DND-41 (cell line): ENCODE measurements around the gene GSN.

Experiments used
- ATAC-seq: fragments of 200-7000 bp; cut with Tn5 transposase; 3 replicates; pipeline ENCODE4 v1.9.1; 2021; ENCODE audit warnings: low read depth; ENCODE audit not compliant: insufficient read depth
- DNase-seq: peaks from one replicate; pipeline ENCODE4 v3.0.0-alpha.2; 2020
- H2AFZ ChIP-seq: 2 replicates; pipeline ENCODE4 v1.6.0; 2012; ENCODE audit warnings: low read depth, low read length
- H3K27ac ChIP-seq: 2 replicates; pipeline ENCODE4 v1.5.1; 2012; ENCODE audit warnings: low read length, inconsistent platforms
- H3K27me3 ChIP-seq: fragments of 200-600 bp; sonication (generic); 2 replicates; pipeline ENCODE4 v1.6.0; 2012; ENCODE audit warnings: low read length, mild to moderate bottlenecking, inconsistent platforms; ENCODE audit not compliant: insufficient read depth, poor library complexity
- H3K36me3 ChIP-seq: 2 replicates; pipeline ENCODE4 v1.5.1; 2012; ENCODE audit warnings: low read length, inconsistent platforms; ENCODE audit not compliant: insufficient read depth
- H3K4me1 ChIP-seq: 2 replicates; pipeline ENCODE4 v1.5.1; 2012; ENCODE audit warnings: mild to moderate bottlenecking, low read length; ENCODE audit not compliant: insufficient read depth
- H3K4me2 ChIP-seq: 2 replicates; pipeline ENCODE4 v1.6.0; 2012; ENCODE audit warnings: mild to moderate bottlenecking, moderate library complexity, low read length, inconsistent platforms; ENCODE audit not compliant: insufficient read depth
- H3K4me3 ChIP-seq, 2 experiments: fragments of 200-600 bp in 1 of 2; shearing (Covaris generic) in 1 of 2; 2 replicates each; pipeline ENCODE4 v1.5.1; 2012 to 2016; ENCODE audit warnings: inconsistent platforms in 2 of 2, low read length in 2 of 2, mild to moderate bottlenecking in 2 of 2, low read depth in 1 of 2, moderate library complexity in 1 of 2
- H3K79me2 ChIP-seq: 2 replicates; pipeline ENCODE4 v1.6.0; 2012; ENCODE audit warnings: low read length, inconsistent platforms; ENCODE audit not compliant: insufficient read depth
- H3K9ac ChIP-seq: 2 replicates; pipeline ENCODE4 v1.6.0; 2012; ENCODE audit warnings: low read depth, mild to moderate bottlenecking, inconsistent platforms, low read length, moderate library complexity
- H3K9me3 ChIP-seq: 2 replicates; pipeline ENCODE4 v1.5.1; 2012; ENCODE audit warnings: low read length, moderate library complexity, mild to moderate bottlenecking, inconsistent platforms; ENCODE audit not compliant: insufficient read depth, severe bottlenecking
- H4K20me1 ChIP-seq: 2 replicates; pipeline ENCODE4 v1.6.0; 2012; ENCODE audit warnings: low read length; ENCODE audit not compliant: insufficient read depth
- CTCF ChIP-seq: IDR thresholded peaks from 2 replicates; pipeline ENCODE4 v1.5.1; 2012; ENCODE audit warnings: borderline replicate concordance, low read length, moderate library complexity, mild to moderate bottlenecking; ENCODE audit not compliant: poor library complexity, severe bottlenecking; ENCODE audit errors: extremely low read depth
- EZH2 ChIP-seq: IDR thresholded peaks from 3 replicates; pipeline ENCODE4 v1.6.1; 2012; ENCODE audit warnings: borderline replicate concordance, low read depth, mild to moderate bottlenecking, moderate library complexity, low read length, inconsistent platforms; ENCODE audit not compliant: severe bottlenecking

The GSN gene

GRCh38 chr9:121267689-121268597, at the start of gene GSN:
Gene GSN, plus strand, starts transcription at chr9:121268162. Its CDS starts 33,810 bp downstream, at chr9:121301972.
- Histone ChIP-seq H3K79me2 (no peaks in the 10 kb centered on the region), H3K27ac (no peak within 1 kb of the TSS), H3K4me2 (no peak within 1 kb of the TSS), H4K20me1 (no peaks in the 10 kb centered on the region), H3K9ac (no peak within 1 kb of the TSS), H3K4me1 (no peaks in the 10 kb centered on the region), H3K36me3 (no peaks in the 10 kb centered on the region), H3K4me3 (no peak within 1 kb of the TSS), H2AFZ (no peak within 1 kb of the TSS), H3K9me3 (no peaks in the 10 kb centered on the region), H3K27me3 (peaks cover 17% of the 10 kb centered on the region)
- DNase-seq (no peak), ATAC-seq (no peak)
- TF ChIP-seq EZH2, result no peak
- no peak for TF ChIP-seq CTCF

- DNase-seq (no peak), ATAC-seq (no peak)
- no peak for TF ChIP-seq EZH2
- no peak for TF ChIP-seq CTCF
- no peaks in the 10 kb centered on the region for H3K27me3 ChIP-seq
- no peaks in the 10 kb centered on the region for H3K4me1 ChIP-seq
- no peak overlapping the region for H2AFZ ChIP-seq
- H3K4me2 ChIP-seq, result no peak overlapping the region
- H3K27ac ChIP-seq, result no peak overlapping the region
- no peak overlapping the region for H3K9ac ChIP-seq
- no peak overlapping the region for H3K4me3 ChIP-seq
- no peaks in the 10 kb centered on the region for H3K79me2 ChIP-seq
- no peaks in the 10 kb centered on the region for H3K9me3 ChIP-seq
- H3K36me3 ChIP-seq, result no peaks in the 10 kb centered on the region
- no peaks in the 10 kb centered on the region for H4K20me1 ChIP-seq
Observed at GRCh38 chr9:121218357-121219027, 49.5 kb upstream of the GSN start.

GRCh38 chr9:121219530-121219929, 48.4 kb upstream of the GSN start:
- H2AFZ ChIP-seq, result no peak overlapping the region
- no peak for ATAC-seq

More at GRCh38 chr9:121219530-121219929, 48.4 kb upstream of the GSN start:
- Histone ChIP-seq H3K4me3 (no peak overlapping the region), H3K36me3 (no peaks in the 10 kb centered on the region), H3K9me3 (no peaks in the 10 kb centered on the region), H3K9ac (no peak overlapping the region), H4K20me1 (no peaks in the 10 kb centered on the region), H3K27ac (no peak overlapping the region), H3K4me1 (no peaks in the 10 kb centered on the region), H3K27me3 (no peaks in the 10 kb centered on the region), H3K4me2 (no peak overlapping the region), H3K79me2 (no peaks in the 10 kb centered on the region)
- TF ChIP-seq EZH2 (no peak), CTCF (no peak)
- no peak for DNase-seq
